HepG2 (cell line): ENCODE data around the gene R3HDM4. TPM values are rescaled to one million over a fixed set of nuclear protein-coding genes. Genes with fewer than 3 reads are reported as not detected.

ENCODE experiments used
- CENPX ChIP-seq: sonication (generic); formaldehyde crosslinking; IDR thresholded peaks from 2 replicates; pipeline ENCODE4 v1.9.0; 2021; ENCODE audit warnings: mild to moderate bottlenecking, missing genetic modification reagents, moderate library complexity
- ELF3 ChIP-seq: IDR thresholded peaks from 2 replicates; pipeline ENCODE4 v1.6.1; 2016; ENCODE audit warnings: missing genetic modification reagents, missing compliant biosample characterization
- FOXO1 ChIP-seq: sonication (generic); formaldehyde crosslinking; IDR thresholded peaks from 2 replicates; pipeline ENCODE4 v1.4.0; 2020; ENCODE audit warnings: missing genetic modification reagents
- FUBP1 ChIP-seq: sonication (generic); formaldehyde crosslinking; IDR thresholded peaks from 2 replicates; pipeline ENCODE4 v1.5.1; 2020; ENCODE audit warnings: missing genetic modification reagents, mild to moderate bottlenecking, borderline replicate concordance
- GTF3A ChIP-seq: sonication (generic); formaldehyde crosslinking; conservative IDR thresholded peaks from 2 replicates; pipeline ENCODE4 v1.4.0; 2020; ENCODE audit warnings: mild to moderate bottlenecking, missing genetic modification reagents
- JDP2 ChIP-seq: sonication (generic); formaldehyde crosslinking; IDR thresholded peaks from 2 replicates; pipeline ENCODE4 v1.8.1; 2022; ENCODE audit warnings: missing genetic modification reagents, borderline replicate concordance
- KDM1A ChIP-seq: IDR thresholded peaks from 2 replicates; pipeline ENCODE4 v1.6.1; 2016; ENCODE audit warnings: missing compliant biosample characterization
- KDM3A ChIP-seq: IDR thresholded peaks from 2 replicates; pipeline ENCODE4 v1.6.1; 2018; ENCODE audit warnings: low read depth, missing compliant biosample characterization
- MLX ChIP-seq: IDR thresholded peaks from 2 replicates; pipeline ENCODE4 v1.6.1; 2016
- NONO ChIP-seq, 2 experiments: fragments of 450-650 bp in 1 of 2; sonication (generic) in 1 of 2; formaldehyde crosslinking in 1 of 2; IDR thresholded peaks in 1 of 2; conservative IDR thresholded peaks in 1 of 2; 2 replicates each; pipeline versions ENCODE4 v1.6.1 to v1.8.0; 2017 to 2022; ENCODE audit warnings: mild to moderate bottlenecking in 1 of 2, missing genetic modification reagents in 1 of 2, moderate library complexity in 1 of 2
- PAWR ChIP-seq: sonication (generic); formaldehyde crosslinking; IDR thresholded peaks from 2 replicates; pipeline ENCODE4 v1.4.0; 2020; ENCODE audit warnings: missing genetic modification reagents, mild to moderate bottlenecking, borderline replicate concordance
- PBX2 ChIP-seq: IDR thresholded peaks from 2 replicates; pipeline ENCODE4 v1.6.1; 2016; ENCODE audit warnings: control low read depth
- PCBP1 ChIP-seq: fragments of 200-400 bp; formaldehyde crosslinking; IDR thresholded peaks from 2 replicates; pipeline ENCODE4 v1.6.1; 2017; ENCODE audit warnings: mild to moderate bottlenecking, low read depth, low read length, borderline replicate concordance
- RORA ChIP-seq: sonication (generic); formaldehyde crosslinking; IDR thresholded peaks from 2 replicates; pipeline ENCODE4 v1.5.0; 2020; ENCODE audit warnings: mild to moderate bottlenecking, missing genetic modification reagents, moderate library complexity
- UBTF ChIP-seq: sonication (generic); formaldehyde crosslinking; IDR thresholded peaks from 2 replicates; pipeline ENCODE4 v1.4.0; 2020; ENCODE audit warnings: mild to moderate bottlenecking, missing genetic modification reagents
- ZBTB3 ChIP-seq: sonication (generic); formaldehyde crosslinking; IDR thresholded peaks from 2 replicates; pipeline ENCODE4 v1.4.0; 2020; ENCODE audit warnings: low read depth, mild to moderate bottlenecking, moderate library complexity, missing genetic modification reagents, borderline replicate concordance
- ZEB1 ChIP-seq: IDR thresholded peaks from 2 replicates; pipeline ENCODE4 v1.6.1; 2012; ENCODE audit warnings: mild to moderate bottlenecking, low read depth, inconsistent platforms; ENCODE audit not compliant: insufficient replicate concordance
- ZNF17 ChIP-seq: sonication (generic); formaldehyde crosslinking; IDR thresholded peaks from 2 replicates; pipeline ENCODE4 v1.5.0; 2020; ENCODE audit warnings: mild to moderate bottlenecking, missing genetic modification reagents
- ZNF296 ChIP-seq: sonication (generic); formaldehyde crosslinking; conservative IDR thresholded peaks from 2 replicates; pipeline ENCODE4 v1.5.0; 2020; ENCODE audit warnings: mild to moderate bottlenecking, missing genetic modification reagents
- ZNF33B ChIP-seq: sonication (generic); formaldehyde crosslinking; IDR thresholded peaks from 2 replicates; pipeline ENCODE4 v1.5.1; 2020; ENCODE audit warnings: mild to moderate bottlenecking, missing genetic modification reagents
- ZNF598 ChIP-seq: sonication (generic); formaldehyde crosslinking; IDR thresholded peaks from 2 replicates; pipeline ENCODE4 v1.5.1; 2020; ENCODE audit warnings: mild to moderate bottlenecking, missing genetic modification reagents, borderline replicate concordance
- ZNF674 ChIP-seq: sonication (generic); formaldehyde crosslinking; IDR thresholded peaks from 2 replicates; pipeline ENCODE4 v1.5.0; 2020; ENCODE audit warnings: low read depth, mild to moderate bottlenecking, missing genetic modification reagents
- ZNF839 ChIP-seq: sonication (generic); formaldehyde crosslinking; IDR thresholded peaks from 2 replicates; pipeline ENCODE4 v1.4.0; 2020; ENCODE audit warnings: missing genetic modification reagents, mild to moderate bottlenecking, borderline replicate concordance
- polyA plus RNA-seq, 8 experiments: library from polyadenylated mRNA; depleted of rRNA in 3 of 8; stranded (reverse) in 7 of 8; unstranded in 1 of 8; fragments of >200 nt; fragmentation: Illumina TruSeq in 4 of 8; extraction: Trizol in 4 of 8; gene quantifications; 2 replicates each; pipeline versions ENCODE4 v1.2.1 to v1.2.3, GENCODE V29; 2011 to 2016; ENCODE audit warnings: low read depth in 4 of 8, missing spikeins in 1 of 8, mixed read lengths in 1 of 8; ENCODE audit not compliant: insufficient read depth in 1 of 8
- total RNA-seq, 5 experiments: library from RNA; depleted of rRNA; stranded (reverse); fragments of >200 nt; fragmentation: Illumina TruSeq; extraction: Trizol; gene quantifications; 2 replicates each; pipeline ENCODE4 v1.2.3, GENCODE V29; 2016; ENCODE audit warnings: low read depth in 1 of 5

Gene R3HDM4
- total and polyA plus RNA-seq, 2 of the 13 experiments (the other 11 are each of a cell fraction or from before 2014, with no cell fraction given) = 26.2 to 26.9 TPM

- no peak for TF ChIP-seq RORA
- TF ChIP-seq ZNF296 (CRISPR knock-in tag) = peak; percentile 96
- no peak for TF ChIP-seq GTF3A (CRISPR knock-in tag)
- TF ChIP-seq KDM1A = no peak
- peak; percentile 72; the same call in 1 of the 2 replicates for TF ChIP-seq ZNF33B (CRISPR knock-in tag)
- peak; percentile 96 for TF ChIP-seq KDM3A
- peak; percentile 96 for TF ChIP-seq UBTF (CRISPR knock-in tag)
- no peak for TF ChIP-seq NONO (IDR thresholded peaks at IDR 0.05)
- peak; percentile 86 for TF ChIP-seq NONO (CRISPR knock-in tag; conservative IDR thresholded peaks at IDR 0.05)
- no peak; the same call in 1 of the 2 replicates for TF ChIP-seq ZNF598
- TF ChIP-seq MLX (CRISPR knock-in tag) = peak; percentile 95
- 0 out of 2 replicates have a peak, but pooled peaks have one; percentile 61 for TF ChIP-seq PCBP1
- no peak for TF ChIP-seq JDP2 (CRISPR knock-in tag)
- peak; percentile 88 for TF ChIP-seq ZEB1
- TF ChIP-seq FOXO1 (CRISPR knock-in tag) = peak; percentile 91
- peak; percentile 48; the same call in 1 of the 2 replicates for TF ChIP-seq ZBTB3 (CRISPR knock-in tag)
- TF ChIP-seq PBX2 (CRISPR knock-in tag) = no peak
- TF ChIP-seq ZNF839 (CRISPR knock-in tag) = 0 out of 2 replicates have a peak, but pooled peaks have one; percentile 24
- TF ChIP-seq CENPX (CRISPR knock-in tag) = no peak
- TF ChIP-seq ZNF17 = no peak
- TF ChIP-seq ZNF674 = no peak
- peak; percentile 94 for TF ChIP-seq ELF3
- 0 out of 2 replicates have a peak, but pooled peaks have one; percentile 70 for TF ChIP-seq PAWR (CRISPR knock-in tag)
- no peak for TF ChIP-seq FUBP1 (CRISPR knock-in tag)
Measured at GRCh38 chr19:934865-935479, 22.0 kb upstream of the R3HDM4 start (continued).
